A549 treated with AZD2906 at 1 μM for 4 hours (cell line): Measurements from ENCODE around the gene STMN3. TPM values are rescaled to one million over a fixed set of nuclear protein-coding genes. Genes with fewer than 3 reads are reported as not detected.

ENCODE experiments used
- total RNA-seq: library from RNA; stranded (reverse); fragments of 200-300 nt; extraction: Qiagen RNA extraction; gene quantifications from 5 replicates; pipeline ENCODE4 v1.2.3, GENCODE V29; 2022

The STMN3 gene
- 7.1 to 11.5 TPM (median 9.5 TPM) in 5 replicates for total RNA-seq

DNA sequence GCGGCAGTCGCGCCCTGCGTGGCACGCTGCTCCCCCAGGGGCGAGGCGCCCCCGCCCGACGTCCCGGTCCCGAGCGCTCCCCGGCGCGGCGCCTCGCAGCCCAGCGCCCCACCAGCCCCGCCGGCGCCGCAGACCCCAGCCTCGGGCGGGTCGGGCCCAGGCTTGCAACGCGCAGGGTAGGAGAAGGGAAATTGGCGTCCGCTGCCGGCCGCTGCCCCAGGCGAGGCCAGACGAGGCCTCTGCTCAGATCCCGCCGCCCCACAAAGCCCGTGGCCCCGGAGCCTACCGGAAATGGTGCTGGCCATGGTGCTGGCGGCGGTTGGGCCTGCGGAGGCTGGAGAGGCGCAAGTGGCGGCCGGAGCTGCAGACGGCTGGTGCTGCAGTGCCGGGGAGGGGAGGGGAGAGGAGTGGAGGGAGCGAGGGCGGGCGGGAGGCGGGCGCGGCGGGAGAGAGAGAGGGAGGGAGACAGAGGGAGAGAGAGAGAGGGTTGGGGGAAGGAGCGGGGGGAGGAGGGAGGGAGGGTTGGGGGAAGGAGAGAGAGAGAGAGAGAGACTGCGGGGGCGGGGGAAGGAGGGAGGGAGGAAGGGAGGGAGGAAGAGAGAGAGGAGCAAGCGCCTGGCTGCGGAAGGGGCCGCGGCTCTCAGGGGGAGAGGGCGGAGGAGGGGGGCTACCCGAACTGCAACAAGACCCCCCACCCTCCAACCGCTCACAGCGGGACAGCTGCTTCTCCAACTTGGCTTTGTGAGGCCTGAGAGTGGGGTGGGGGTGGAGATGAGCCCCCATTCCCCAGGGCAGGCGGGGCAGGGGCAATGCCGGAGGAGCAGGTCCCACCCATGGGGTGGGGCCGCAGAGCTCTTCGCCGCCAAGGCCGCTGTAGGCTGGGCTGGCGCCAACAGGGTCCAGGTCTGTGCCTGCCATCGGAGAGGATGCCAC is at the start of gene STMN3:
TSS of gene STMN3 (minus strand) at position 384 of the 933 bp plus-strand sequence. CDS start at position 305, 79 bp downstream.

DNA sequence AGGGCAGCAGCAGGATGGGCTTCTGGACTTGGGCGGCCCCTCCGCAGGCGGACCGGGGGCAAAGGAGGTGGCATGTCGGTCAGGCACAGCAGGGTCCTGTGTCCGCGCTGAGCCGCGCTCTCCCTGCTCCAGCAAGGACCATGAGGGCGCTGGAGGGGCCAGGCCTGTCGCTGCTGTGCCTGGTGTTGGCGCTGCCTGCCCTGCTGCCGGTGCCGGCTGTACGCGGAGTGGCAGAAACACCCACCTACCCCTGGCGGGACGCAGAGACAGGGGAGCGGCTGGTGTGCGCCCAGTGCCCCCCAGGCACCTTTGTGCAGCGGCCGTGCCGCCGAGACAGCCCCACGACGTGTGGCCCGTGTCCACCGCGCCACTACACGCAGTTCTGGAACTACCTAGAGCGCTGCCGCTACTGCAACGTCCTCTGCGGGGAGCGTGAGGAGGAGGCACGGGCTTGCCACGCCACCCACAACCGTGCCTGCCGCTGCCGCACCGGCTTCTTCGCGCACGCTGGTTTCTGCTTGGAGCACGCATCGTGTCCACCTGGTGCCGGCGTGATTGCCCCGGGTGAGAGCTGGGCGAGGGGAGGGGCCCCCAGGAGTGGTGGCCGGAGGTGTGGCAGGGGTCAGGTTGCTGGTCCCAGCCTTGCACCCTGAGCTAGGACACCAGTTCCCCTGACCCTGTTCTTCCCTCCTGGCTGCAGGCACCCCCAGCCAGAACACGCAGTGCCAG is 43.6 kb upstream of the STMN3 start, which contains the start of gene TNFRSF6B:
TSS of gene TNFRSF6B (plus strand) at position 25 of the 729 bp plus-strand sequence. CDS start at position 141, 116 bp downstream.

DNA sequence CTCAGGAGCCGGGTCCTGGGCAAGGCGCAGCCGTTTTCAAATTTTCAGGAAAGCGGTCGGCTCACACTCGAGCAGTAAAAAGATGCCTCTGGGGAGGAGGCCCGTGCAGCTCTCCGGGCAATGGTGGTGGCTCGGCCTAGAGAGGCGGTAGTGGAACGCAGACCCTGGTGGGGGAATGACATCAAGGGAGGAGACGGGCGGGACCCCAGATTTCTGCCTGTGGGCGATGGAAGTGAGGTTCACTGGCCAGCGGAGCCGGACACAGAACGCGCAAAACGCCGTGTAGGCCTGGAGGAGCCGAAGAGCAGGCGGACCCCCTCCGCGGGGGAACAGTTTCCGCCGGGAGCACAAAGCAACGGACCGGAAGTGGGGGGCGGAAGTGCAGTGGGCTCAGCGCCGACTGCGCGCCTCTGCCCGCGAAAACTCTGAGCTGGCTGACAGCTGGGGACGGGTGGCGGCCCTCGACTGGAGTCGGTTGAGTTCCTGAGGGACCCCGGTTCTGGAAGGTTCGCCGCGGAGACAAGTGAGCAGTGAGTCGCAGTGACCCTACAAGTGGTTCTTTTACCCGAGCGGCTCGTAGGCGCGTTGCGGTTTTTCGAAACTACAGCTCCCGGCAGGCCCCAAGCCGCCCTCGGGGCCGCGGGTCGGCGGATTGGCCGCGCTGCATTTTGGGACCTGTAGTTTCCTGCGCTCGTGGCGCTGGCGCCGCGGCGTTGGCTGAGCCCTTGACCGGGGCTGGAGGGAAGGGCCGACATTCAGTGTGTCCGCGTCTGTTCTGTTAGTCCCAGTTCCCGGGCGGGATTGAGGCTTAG is 4.9 kb upstream of the STMN3 start, which contains the start of gene RTEL1:
TSS of gene RTEL1 (plus strand) at position 376 of the 812 bp plus-strand sequence. CDS start 1,091 bp downstream, outside the sequence.

DNA sequence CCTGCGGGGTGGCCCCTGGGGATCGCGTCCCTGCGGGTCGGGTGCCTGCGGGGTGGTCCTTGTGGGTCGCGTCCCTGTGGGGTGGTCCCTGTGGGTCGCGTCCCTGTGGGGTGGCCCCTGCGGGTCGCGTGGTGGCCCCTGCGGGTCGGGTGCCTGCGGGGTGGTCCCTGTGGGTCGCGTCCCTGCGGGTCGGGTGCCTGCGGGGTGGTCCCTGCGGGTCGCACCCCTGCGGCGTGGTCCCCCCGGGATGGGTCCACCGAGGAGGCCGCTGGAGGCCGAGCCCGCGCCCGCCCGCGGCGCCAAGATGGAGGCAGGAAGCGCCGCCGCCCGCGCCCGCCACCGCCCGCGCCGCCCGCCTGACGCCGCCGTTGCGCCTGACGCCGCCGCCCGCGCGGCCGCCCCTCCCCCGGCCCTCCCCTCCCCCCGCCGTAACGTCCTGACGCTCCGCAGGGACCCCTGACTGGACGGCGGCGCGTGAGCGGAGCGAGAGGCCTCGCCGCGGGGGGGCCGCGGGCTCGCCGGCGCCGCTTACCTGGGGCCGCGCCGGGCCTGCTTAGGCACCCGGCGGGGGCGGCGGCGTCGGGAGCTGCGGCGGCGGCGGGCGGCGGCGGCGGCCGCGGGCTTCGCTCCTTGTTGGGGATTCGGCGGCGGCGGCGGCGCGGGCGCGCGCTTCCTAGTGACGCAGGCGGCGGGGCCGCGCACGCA is 26.6 kb downstream of the STMN3 start, which contains the start of gene GMEB2:
TSS of gene GMEB2 (minus strand) at position 678 of the 705 bp plus-strand sequence. CDS start 7,704 bp downstream, outside the sequence.

Other genes with a start within 250 kb of the STMN3 start
- gene KCNQ2, start 180.8 kb downstream of the STMN3 start, total RNA-seq, result 0.22 to 0.64 TPM (median 0.44 TPM) in 5 replicates
- gene EEF1A2, start 154.3 kb downstream of the STMN3 start, total RNA-seq, result 138 to 177 TPM (median 153 TPM) in 5 replicates
- gene PPDPF, start 132.7 kb downstream of the STMN3 start, total RNA-seq, result 259 to 387 TPM (median 340 TPM) in 5 replicates
- 2.7 to 4.0 TPM (median 3.2 TPM) in 5 replicates for gene PTK6, start 116.0 kb downstream of the STMN3 start, total RNA-seq
- 0.06 to 0.25 TPM (median 0.09 TPM) in 5 replicates for gene SRMS, start 105.7 kb downstream of the STMN3 start, total RNA-seq
- gene FNDC11, start 99.3 kb downstream of the STMN3 start, total RNA-seq, result 0.17 to 0.29 TPM (median 0.21 TPM) in 5 replicates
- gene HELZ2, start 79.2 kb downstream of the STMN3 start, total RNA-seq, result 30.2 to 39.3 TPM (median 31.3 TPM) in 5 replicates
- gene GMEB2, start 26.3 kb downstream of the STMN3 start, total RNA-seq, result 8.5 to 10.5 TPM (median 10.0 TPM) in 5 replicates
- gene RTEL1, start 4.9 kb upstream of the STMN3 start, total RNA-seq, result 4.1 to 7.9 TPM (median 5.6 TPM) in 5 replicates
- gene TNFRSF6B, start 43.2 kb upstream of the STMN3 start, total RNA-seq, result 0.22 to 0.87 TPM (median 0.69 TPM) in 5 replicates
- 30.6 to 43.0 TPM (median 36.4 TPM) in 5 replicates for gene ARFRP1, start 54.6 kb upstream of the STMN3 start, total RNA-seq
- 20.1 to 30.0 TPM (median 26.1 TPM) in 5 replicates for gene ZGPAT, start 54.6 kb upstream of the STMN3 start, total RNA-seq
- 3.7 to 10.8 TPM (median 9.0 TPM) in 5 replicates for gene LIME1, start 83.2 kb upstream of the STMN3 start, total RNA-seq
- gene SLC2A4RG, start 86.4 kb upstream of the STMN3 start, total RNA-seq, result 55.9 to 101 TPM (median 89.8 TPM) in 5 replicates
- gene ZBTB46, start 177.8 kb upstream of the STMN3 start, total RNA-seq, result 0.73 to 0.85 TPM (median 0.76 TPM) in 5 replicates
- gene ABHD16B, start 208.1 kb upstream of the STMN3 start, total RNA-seq, result not detected in 5 replicates
- 131 to 135 TPM (median 134 TPM) in 5 replicates for gene TPD52L2, start 211.8 kb upstream of the STMN3 start, total RNA-seq
- gene DNAJC5, start 241.7 kb upstream of the STMN3 start, total RNA-seq, result 25.9 to 29.2 TPM (median 28.0 TPM) in 5 replicates